Stimulated activated CD8-positive, alpha-beta memory T cell treated with anti-CD3 and anti-CD28 coated beads, Interleukin-7, amount 100 ng/mL, for 4 hours (primary cell): ENCODE data around the gene ANKRD34B.
"Not testable (repeated sequence)": the region's sequence is repeated elsewhere in the genome, so short reads cannot be mapped to it uniquely, and the experiment has no call there.

Source experiments
- DNase-seq, 2 donors: peaks; one replicate each; pipeline ENCODE4 v3.0.0-alpha.2; 2020; ENCODE audit warnings: low read depth in 2 of 2

The ANKRD34B gene

DNA sequence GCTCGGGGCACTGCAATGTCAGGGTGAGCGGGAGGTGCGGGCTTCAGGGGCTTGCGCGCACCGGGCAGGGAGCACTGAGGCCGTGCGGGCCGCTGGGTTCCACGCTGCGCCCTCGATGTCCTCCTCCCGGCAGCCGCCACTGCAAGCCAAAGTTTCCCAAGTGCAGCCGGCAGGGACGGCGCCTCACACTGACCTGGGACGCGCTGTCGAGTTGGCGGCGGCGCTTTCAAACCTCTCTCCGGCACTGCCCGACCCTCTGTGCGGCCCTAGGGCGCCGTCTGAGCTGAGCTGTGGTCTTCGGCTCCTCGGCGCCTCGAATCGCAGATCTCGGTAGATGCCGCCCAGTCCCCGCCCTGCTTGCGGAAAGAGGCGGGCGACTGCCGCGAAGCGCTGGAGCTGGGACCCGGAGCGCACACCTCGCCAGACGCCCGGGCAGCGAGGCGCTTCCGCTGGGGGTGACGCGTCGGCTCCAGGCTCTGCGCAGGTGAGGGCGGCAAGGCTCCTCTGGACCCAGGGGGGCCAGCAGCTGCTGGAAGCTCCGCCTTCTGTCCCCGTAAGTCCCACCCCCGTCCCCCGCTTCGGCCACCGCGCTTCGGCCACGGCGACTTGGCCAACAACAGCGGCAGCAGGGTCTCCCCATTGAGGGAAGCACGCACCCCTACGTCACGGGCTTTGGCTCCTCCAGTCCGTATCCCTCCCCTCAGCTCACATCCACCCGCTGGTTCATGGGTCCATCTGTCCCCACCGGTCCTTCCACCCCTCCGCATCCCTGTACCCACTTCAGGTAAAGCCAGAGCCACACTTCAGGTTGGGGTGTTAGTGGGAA is at the start of gene ANKRD34B:
TSS of gene ANKRD34B (minus strand) at position 320 of the 826 bp plus-strand sequence. CDS start 10,261 bp downstream, outside the sequence.
- DNase-seq: no peak

DNA sequence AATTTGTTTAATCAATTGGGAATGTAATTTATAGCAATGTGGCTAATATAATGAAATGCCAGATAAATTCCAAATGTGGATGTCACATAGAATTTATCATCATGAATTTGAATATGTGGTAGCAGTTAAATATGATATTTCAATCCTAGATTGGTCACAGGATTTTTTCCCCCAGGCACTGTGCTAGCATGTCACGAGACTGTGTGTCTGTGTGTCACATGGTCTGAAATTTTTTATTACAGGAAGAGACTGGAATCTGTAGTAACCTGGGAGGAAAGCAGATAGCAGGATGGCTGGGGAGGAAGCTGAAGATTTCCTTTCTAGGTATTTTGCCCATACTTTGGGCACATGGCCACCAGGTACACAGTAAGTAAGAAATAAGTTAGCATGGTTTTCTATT is 49.0 kb upstream of the ANKRD34B start:
- no peak for DNase-seq

DNA sequence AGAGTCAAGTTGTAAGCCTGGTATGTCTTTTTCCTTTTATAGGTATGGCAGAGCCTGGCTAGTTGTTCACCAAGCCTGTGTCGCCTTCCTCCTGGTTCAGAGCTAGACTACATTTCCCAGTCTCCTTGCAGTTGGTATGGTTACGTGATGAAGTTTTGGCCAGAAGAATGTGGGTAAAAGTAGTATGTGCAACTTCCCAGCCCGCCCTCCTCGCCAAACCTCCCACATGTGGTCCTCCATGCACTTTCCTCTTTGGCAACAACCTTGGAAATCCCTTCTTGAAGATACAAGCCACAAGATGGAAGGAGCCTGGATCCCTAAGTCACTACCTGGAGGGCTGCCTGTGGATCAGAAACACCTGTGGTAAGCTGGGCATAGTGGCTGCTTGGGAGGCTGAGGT is 48.4 kb upstream of the ANKRD34B start:
- no peak for DNase-seq

- DNase-seq: no peak
Observed at GRCh38 chr5:80615266-80615914, 45.3 kb upstream of the ANKRD34B start.

GRCh38 chr5:80609692-80610091 is 39.6 kb upstream of the ANKRD34B start:
- no peak for DNase-seq

GRCh38 chr5:80608731-80609130 is 38.7 kb upstream of the ANKRD34B start:
- no peak for DNase-seq

DNA sequence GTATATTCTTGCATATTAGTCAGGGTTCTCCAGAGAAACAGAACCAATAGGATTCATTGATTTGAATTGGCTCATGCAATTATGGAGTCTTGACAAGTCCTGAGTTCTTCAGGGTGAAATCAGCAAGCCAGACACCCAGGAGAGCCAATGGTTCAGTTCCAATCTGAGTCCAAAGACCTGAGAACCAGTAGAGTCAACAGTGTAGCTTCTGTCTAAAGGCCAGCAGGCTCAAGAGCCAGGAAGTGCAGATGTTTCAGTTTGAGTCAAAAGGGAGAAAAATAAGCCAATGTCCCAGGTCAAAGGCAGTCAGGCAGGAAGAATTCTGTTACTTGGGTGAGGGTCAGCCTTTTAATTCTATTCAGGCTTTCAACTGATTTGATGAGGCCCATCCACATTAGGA is 37.8 kb upstream of the ANKRD34B start:
- no peak for DNase-seq

DNA sequence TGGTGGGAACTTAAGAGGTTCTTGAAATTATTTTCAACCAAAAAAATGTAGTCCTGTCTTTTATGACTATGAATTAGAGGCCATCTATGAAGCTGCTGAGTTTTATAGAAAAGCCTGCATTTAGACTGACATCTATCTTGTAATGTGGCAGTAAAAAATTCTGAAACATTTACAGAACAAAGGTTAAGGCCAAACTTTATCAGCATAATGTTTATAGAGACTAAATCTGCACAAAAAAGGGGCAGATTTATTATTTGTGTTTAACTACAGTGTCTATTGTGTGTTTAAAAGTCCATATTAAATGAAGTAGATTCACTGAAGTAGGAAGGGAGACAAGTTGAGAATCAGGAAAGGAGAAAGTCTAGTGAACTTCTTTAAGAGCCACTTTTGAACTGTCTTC is 37.3 kb upstream of the ANKRD34B start:
- no peak for DNase-seq

DNA sequence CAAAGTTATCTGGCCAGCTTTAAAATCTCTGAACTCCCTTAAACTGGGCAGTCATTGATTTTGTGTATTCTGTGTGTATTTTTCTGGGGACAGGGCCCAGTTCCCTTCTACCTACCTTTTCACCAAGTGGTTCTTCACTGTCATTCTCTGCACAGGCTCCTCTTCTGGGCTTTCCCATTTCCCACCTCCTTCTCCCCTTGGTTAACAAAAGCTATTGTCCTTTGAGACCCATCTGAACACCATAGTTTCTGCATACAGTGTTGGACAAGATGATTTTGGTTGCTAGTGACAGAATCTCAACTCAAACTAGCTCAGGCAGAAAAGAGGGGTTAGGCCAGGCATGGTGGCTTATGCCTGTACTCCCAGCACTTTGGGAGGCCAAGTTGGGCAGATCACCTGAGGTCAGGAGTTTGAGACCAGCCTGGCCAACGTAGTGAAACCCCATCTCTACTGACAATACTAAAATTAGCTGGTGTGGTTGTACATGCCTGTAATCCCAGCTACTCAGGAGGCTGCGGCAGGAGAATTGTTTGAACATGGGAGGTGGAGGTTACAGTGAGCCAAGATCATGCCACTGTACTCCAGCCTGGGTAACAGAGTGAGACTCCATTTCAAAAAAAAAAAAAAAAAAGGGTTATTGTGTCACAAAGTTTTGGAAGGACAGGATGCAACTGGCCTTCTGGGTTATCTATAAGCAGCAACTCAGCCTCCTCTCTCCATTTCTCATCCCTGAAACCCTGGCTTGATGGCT is 31.0 kb upstream of the ANKRD34B start:
- DNase-seq: no peak

DNA sequence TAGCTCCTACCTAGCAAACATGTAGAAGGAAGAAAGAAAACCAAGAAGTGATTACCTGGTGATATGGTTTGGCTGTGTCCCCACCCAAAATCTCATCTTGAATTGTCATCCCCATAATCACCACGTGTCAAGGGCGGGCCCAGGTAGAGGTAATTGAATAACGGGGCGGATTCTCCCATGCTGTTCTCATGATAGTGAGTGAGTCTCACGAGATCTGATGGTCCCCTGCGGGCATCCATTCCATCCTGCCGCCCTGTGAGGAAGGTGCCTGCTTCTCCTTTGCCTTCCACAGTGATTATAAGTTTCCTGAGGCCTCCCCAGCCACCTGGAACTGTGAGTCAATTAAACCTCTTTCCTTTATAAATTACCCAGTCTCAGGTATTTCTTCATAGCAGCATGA is 27.4 kb upstream of the ANKRD34B start:
- DNase-seq: no peak

DNA sequence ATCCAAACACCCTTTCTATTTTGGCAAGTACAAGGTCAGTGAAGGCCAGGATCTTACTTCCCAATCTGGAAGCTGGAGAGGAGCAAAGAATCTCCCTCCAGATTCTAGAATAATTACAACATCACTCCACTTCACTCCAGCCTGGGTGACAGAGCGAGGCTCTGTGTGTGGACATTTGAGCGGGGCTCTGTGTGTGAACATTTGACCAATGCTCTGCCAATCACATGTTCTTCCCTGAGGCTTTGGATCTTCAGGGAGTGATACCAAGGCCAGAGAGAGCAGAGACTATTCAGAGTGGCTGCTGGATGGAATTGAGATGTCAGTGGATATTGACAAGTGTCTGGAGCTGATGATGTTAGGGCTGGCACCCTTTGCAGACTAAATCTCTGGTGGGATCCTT is 24.7 kb upstream of the ANKRD34B start:
- DNase-seq: no peak

DNA sequence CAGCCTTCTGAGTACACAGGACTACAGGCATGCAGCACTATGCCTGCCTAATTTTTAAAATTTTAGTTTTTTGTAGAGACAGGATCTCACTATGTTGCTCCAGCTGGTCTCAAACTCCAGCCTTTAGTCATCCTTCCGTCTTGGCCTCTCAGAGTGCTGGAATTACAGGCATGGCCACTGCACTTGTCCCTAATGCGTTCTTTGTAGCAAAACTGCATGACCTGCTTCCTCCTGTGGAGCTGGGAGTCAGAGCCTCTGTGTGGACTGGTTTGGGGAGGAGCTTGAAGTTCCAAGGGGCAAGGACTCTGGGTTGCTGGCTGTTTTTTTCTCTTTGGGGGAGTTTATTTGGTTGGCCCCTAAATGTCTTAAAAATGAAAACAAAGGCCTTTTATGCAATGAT is 22.7 kb upstream of the ANKRD34B start:
- no peak for DNase-seq

- DNase-seq: no peak
Observed at GRCh38 chr5:80592105-80592504, 22.0 kb upstream of the ANKRD34B start.

- no peak for DNase-seq
Observed at GRCh38 chr5:80591352-80591751, 21.3 kb upstream of the ANKRD34B start.

DNA sequence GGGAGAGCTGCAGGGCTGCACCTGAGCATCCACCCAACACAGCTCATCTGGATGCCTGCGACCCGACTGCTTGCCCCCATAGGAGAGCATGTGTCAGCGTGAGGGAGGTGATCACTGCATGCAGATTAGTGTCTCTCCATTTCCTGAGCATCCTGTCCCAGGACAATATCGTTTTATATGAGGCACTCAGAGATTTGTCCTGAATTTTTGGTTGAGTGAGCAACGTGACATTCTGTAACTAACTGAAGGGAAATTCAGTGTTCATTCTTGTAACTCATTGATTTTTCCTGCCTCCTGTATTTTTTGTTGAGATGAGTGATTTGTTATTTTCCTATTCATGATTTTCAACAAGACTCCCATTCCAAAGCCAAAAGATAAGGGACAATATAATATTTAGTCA is 20.7 kb upstream of the ANKRD34B start:
- DNase-seq: no peak

- no peak for DNase-seq
Observed at GRCh38 chr5:80588858-80589540, 18.9 kb upstream of the ANKRD34B start.

- no peak for DNase-seq
Observed at GRCh38 chr5:80584770-80585169, 14.7 kb upstream of the ANKRD34B start.

DNA sequence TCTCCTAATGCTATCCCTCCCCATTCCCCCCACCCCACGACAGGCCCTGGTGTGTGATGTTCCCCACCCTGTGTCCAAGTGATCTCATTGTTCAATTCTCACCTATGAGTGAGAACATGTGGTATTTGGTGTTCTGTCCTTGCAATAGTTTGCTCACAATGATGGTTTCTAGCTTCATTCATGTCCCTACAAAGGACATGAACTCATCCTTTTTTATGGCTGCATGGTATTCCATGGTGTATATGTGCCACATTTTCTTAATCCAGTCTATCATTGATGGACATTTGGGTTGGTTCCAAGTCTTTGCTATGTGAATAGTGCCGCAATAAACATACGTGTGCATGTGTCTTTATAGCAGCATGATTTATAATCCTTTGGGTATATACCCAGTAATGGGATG is 10.2 kb upstream of the ANKRD34B start:
- not testable (repeated sequence) for DNase-seq

- DNase-seq: no peak
Observed at GRCh38 chr5:80579050-80579449, 9.0 kb upstream of the ANKRD34B start.

DNA sequence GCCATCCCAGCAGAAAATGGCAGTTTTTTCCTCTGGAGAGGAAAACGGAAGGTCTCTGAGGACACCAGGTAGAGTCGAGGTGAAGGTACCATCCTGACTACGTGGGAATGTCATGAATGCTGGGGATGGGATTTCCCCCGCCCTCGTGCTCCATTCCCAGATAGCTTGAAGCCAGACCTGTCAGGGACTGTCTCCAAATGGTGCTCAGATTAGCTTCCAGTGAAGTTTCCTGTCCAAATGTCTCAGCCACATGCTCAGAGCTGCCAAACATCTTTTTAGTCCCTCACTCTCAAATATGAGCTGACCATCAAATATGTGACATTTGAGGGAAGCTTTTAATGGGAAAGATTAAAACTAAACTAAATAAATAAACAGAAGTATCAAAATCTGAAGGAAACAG is 7.6 kb upstream of the ANKRD34B start:
- no peak for DNase-seq

- DNase-seq: no peak
Observed at GRCh38 chr5:80576383-80576782, 6.3 kb upstream of the ANKRD34B start.

DNA sequence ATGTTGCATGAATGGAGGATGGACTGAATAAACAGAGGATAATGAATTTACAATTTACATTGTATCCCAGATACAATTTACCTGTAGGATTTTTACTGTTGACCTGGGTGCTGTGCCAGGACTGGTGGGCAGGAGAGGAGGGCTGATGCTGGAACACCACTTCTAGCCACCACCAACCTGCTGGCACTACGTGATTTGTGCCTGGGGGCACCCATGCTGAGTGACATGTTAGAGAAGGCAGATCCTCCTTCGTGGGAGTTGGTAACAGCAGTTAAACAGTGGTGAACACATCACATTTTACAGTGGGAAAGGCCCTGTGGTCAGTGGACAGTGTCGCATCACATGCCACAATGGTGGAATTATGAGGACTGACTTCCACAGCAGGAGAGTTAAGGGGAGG is 3.0 kb upstream of the ANKRD34B start:
- DNase-seq: no peak
